MM.1S (cell line): Measurements from ENCODE around the gene TSC2.

ENCODE experiments used
- DNase-seq: peaks from one replicate; pipeline ENCODE4 v3.0.0-alpha.2; 2015
- H2AFZ ChIP-seq: fragments of 300-600 bp; sonication (generic); 2 replicates; pipeline ENCODE4 v1.6.0; 2016; ENCODE audit warnings: antibody characterized with exemption, low read length
- H3F3A ChIP-seq: fragments of 300-600 bp; sonication (generic); 2 replicates; pipeline ENCODE4 v1.6.1; 2016; ENCODE audit warnings: mild to moderate bottlenecking, antibody characterized with exemption, low read length, moderate library complexity, mixed read lengths; ENCODE audit not compliant: insufficient read depth
- H3K27ac ChIP-seq: fragments of 300-600 bp; sonication (generic); 2 replicates; pipeline ENCODE4 v1.5.1; 2016; ENCODE audit warnings: mild to moderate bottlenecking, low read length
- H3K27me3 ChIP-seq: fragments of 300-600 bp; sonication (generic); replicated peaks from 2 replicates; pipeline ENCODE4 v1.6.0; 2016; ENCODE audit warnings: low read length; ENCODE audit not compliant: insufficient read depth
- H3K36me3 ChIP-seq: fragments of 300-600 bp; sonication (generic); replicated peaks from 2 replicates; pipeline ENCODE4 v1.6.1; 2016; ENCODE audit warnings: mild to moderate bottlenecking, low read length, mixed read lengths; ENCODE audit not compliant: insufficient read depth
- H3K4me1 ChIP-seq: fragments of 300-600 bp; sonication (generic); 2 replicates; pipeline ENCODE4 v1.6.1; 2016; ENCODE audit warnings: low read length, mixed read lengths
- H3K4me2 ChIP-seq: fragments of 300-600 bp; sonication (generic); 2 replicates; pipeline ENCODE4 v1.6.0; 2016; ENCODE audit warnings: low read depth, low read length
- H3K4me3 ChIP-seq: fragments of 300-600 bp; sonication (generic); 2 replicates; pipeline ENCODE4 v1.5.1; 2016; ENCODE audit warnings: low read length, mixed read lengths
- H3K79me2 ChIP-seq: fragments of 300-600 bp; sonication (generic); 2 replicates; pipeline ENCODE4 v1.6.1; 2016; ENCODE audit warnings: mixed run types, low read length, mixed read lengths
- H3K9ac ChIP-seq: fragments of 300-600 bp; sonication (generic); 2 replicates; pipeline ENCODE4 v1.6.1; 2016; ENCODE audit warnings: low read length, mixed read lengths
- H3K9me2 ChIP-seq: fragments of 300-600 bp; sonication (generic); replicated peaks from 2 replicates; pipeline ENCODE4 v1.6.1; 2016; ENCODE audit warnings: mild to moderate bottlenecking, low read length, mixed read lengths; ENCODE audit not compliant: insufficient read depth
- H3K9me3 ChIP-seq: fragments of 300-600 bp; sonication (generic); replicated peaks from 2 replicates; pipeline ENCODE4 v1.6.1; 2016; ENCODE audit warnings: mild to moderate bottlenecking, low read length, mixed read lengths; ENCODE audit not compliant: insufficient read depth
- H4K20me1 ChIP-seq: fragments of 300-600 bp; sonication (generic); 2 replicates; pipeline ENCODE4 v1.6.1; 2016; ENCODE audit warnings: mild to moderate bottlenecking, low read length, moderate library complexity, mixed read lengths; ENCODE audit not compliant: insufficient read depth
- CTCF ChIP-seq: fragments of 300-600 bp; sonication (generic); IDR thresholded peaks from 2 replicates; pipeline ENCODE4 v1.5.1; 2016; ENCODE audit warnings: antibody characterized with exemption, low read length, mixed read lengths
- EZH2 ChIP-seq: fragments of 300-600 bp; sonication (generic); optimal IDR thresholded peaks from 2 replicates; pipeline ENCODE3; 2017; ENCODE audit warnings: low read depth, mild to moderate bottlenecking, antibody characterized with exemption, low read length, mixed read lengths
- EZH2phosphoT487 ChIP-seq: fragments of 300-600 bp; sonication (generic); IDR thresholded peaks from 2 replicates; pipeline ENCODE4 v1.6.1; 2018; ENCODE audit warnings: antibody characterized with exemption, low read length

The TSC2 gene

GRCh38 chr16:2042986-2043666 lies 4.7 kb upstream of the TSC2 start:
- TF ChIP-seq EZH2phosphoT487: no peak
- no peak for TF ChIP-seq EZH2
- no peak for TF ChIP-seq CTCF
- no peaks in the 10 kb centered on the region for H3K36me3 ChIP-seq
- DNase-seq: no peak
- H3K4me2 ChIP-seq: no peak overlapping the region
- H3K4me3 ChIP-seq: no peak overlapping the region
- H3K9ac ChIP-seq: no peak overlapping the region
- H3F3A ChIP-seq: no peaks in the 10 kb centered on the region
- no peaks in the 10 kb centered on the region for H3K9me3 ChIP-seq
- no peaks in the 10 kb centered on the region for H4K20me1 ChIP-seq
- H3K4me1 ChIP-seq: no peaks in the 10 kb centered on the region
- H2AFZ ChIP-seq: no peak overlapping the region
- no peaks in the 10 kb centered on the region for H3K27me3 ChIP-seq
- no peaks in the 10 kb centered on the region for H3K9me2 ChIP-seq
- H3K27ac ChIP-seq: no peak overlapping the region
- H3K79me2 ChIP-seq: peaks cover 8% of the 10 kb centered on the region

GRCh38 chr16:2043667-2044451 lies 3.9 kb upstream of the TSC2 start:
- Histone ChIP-seq H3K9me3 (no peaks in the 10 kb centered on the region), H2AFZ (no peak overlapping the region), H3K27ac (no peak overlapping the region), H3K27me3 (no peaks in the 10 kb centered on the region), H4K20me1 (no peaks in the 10 kb centered on the region), H3K9ac (no peak overlapping the region), H3K4me1 (peaks cover 4% of the 10 kb centered on the region), H3F3A (no peaks in the 10 kb centered on the region), H3K4me3 (no peak overlapping the region), H3K9me2 (no peaks in the 10 kb centered on the region), H3K36me3 (no peaks in the 10 kb centered on the region), H3K79me2 (peaks cover 15% of the 10 kb centered on the region), H3K4me2 (no peak overlapping the region)
- no peak for TF ChIP-seq EZH2
- TF ChIP-seq CTCF: no peak
- TF ChIP-seq EZH2phosphoT487: no peak
- no peak for DNase-seq

GRCh38 chr16:2044541-2044940 lies 3.2 kb upstream of the TSC2 start:
- no peak for DNase-seq
- no peak overlapping the region for H3K27ac ChIP-seq
- no peaks in the 10 kb centered on the region for H3K27me3 ChIP-seq
- H3K36me3 ChIP-seq: no peaks in the 10 kb centered on the region
- no peaks in the 10 kb centered on the region for H3K9me2 ChIP-seq
- H3K9me3 ChIP-seq: no peaks in the 10 kb centered on the region
- no peak overlapping the region for H3K4me3 ChIP-seq
- TF ChIP-seq EZH2: no peak
- TF ChIP-seq EZH2phosphoT487: no peak
- no peak for TF ChIP-seq CTCF
- no peak overlapping the region for H2AFZ ChIP-seq
- H3F3A ChIP-seq: no peaks in the 10 kb centered on the region
- H3K9ac ChIP-seq: no peak overlapping the region
- no peak overlapping the region for H3K4me2 ChIP-seq
- peaks cover 4% of the 10 kb centered on the region for H3K4me1 ChIP-seq
- peaks cover 22% of the 10 kb centered on the region for H3K79me2 ChIP-seq
- H4K20me1 ChIP-seq: no peaks in the 10 kb centered on the region
